DOHH2 (cell line): ENCODE results near the gene HHLA2.

Experiments used
- H3F3A ChIP-seq: fragments of 200-600 bp; sonication (generic), shearing (Covaris generic); 2 replicates; pipeline ENCODE4 v1.6.0; 2016; ENCODE audit warnings: antibody characterized with exemption, mild to moderate bottlenecking; ENCODE audit not compliant: control insufficient read depth, insufficient read depth
- H3K27ac ChIP-seq: fragments of 200-600 bp; sonication (generic); 2 replicates; pipeline ENCODE4 v1.5.1; 2014; ENCODE audit warnings: low read depth, mild to moderate bottlenecking, low read length, moderate library complexity
- H3K27me3 ChIP-seq: fragments of 200-600 bp; sonication (generic); 2 replicates; pipeline ENCODE4 v1.6.1; 2014; ENCODE audit warnings: mild to moderate bottlenecking, low read length, mixed read lengths; ENCODE audit not compliant: control insufficient read depth
- H3K36me3 ChIP-seq: fragments of 200-600 bp; sonication (generic); 2 replicates; pipeline ENCODE4 v1.6.1; 2014; ENCODE audit warnings: mild to moderate bottlenecking, low read length, moderate library complexity, mixed read lengths; ENCODE audit not compliant: control insufficient read depth
- H3K4me1 ChIP-seq: fragments of 200-600 bp; sonication (generic); 2 replicates; pipeline ENCODE4 v1.6.1; 2014; ENCODE audit warnings: mild to moderate bottlenecking, low read length, mixed read lengths; ENCODE audit not compliant: control insufficient read depth
- H3K4me2 ChIP-seq: fragments of 200-600 bp; sonication (generic); 2 replicates; pipeline ENCODE4 v1.6.0; 2014; ENCODE audit warnings: mild to moderate bottlenecking, low read length, moderate library complexity
- H3K4me3 ChIP-seq: fragments of 200-600 bp; sonication (generic); 2 replicates; pipeline ENCODE4 v1.5.1; 2014; ENCODE audit warnings: mild to moderate bottlenecking, low read length, mixed read lengths
- H3K79me2 ChIP-seq: fragments of 200-600 bp; sonication (generic); 2 replicates; pipeline ENCODE4 v1.6.1; 2014; ENCODE audit warnings: mild to moderate bottlenecking, low read length, mixed read lengths; ENCODE audit not compliant: control insufficient read depth
- H3K9me2 ChIP-seq: fragments of 200-600 bp; sonication (generic); replicated peaks from 2 replicates; pipeline ENCODE4 v1.6.1; 2014; ENCODE audit warnings: mild to moderate bottlenecking, low read length, mixed read lengths; ENCODE audit not compliant: control insufficient read depth
- H3K9me3 ChIP-seq: fragments of 200-600 bp; sonication (generic); 2 replicates; pipeline ENCODE4 v1.6.1; 2014; ENCODE audit warnings: antibody characterized with exemption, low read length, mixed read lengths; ENCODE audit not compliant: control insufficient read depth, insufficient read depth
- H4K20me1 ChIP-seq: fragments of 200-600 bp; sonication (generic); 2 replicates; pipeline ENCODE4 v1.6.0; 2014; ENCODE audit warnings: low read depth, mild to moderate bottlenecking, antibody characterized with exemption, low read length, moderate library complexity; ENCODE audit not compliant: control insufficient read depth, insufficient read depth
- CTCF ChIP-seq: fragments of 200-600 bp; sonication (generic); IDR thresholded peaks from one replicate; pipeline ENCODE4 v1.5.1; 2014; ENCODE audit warnings: antibody characterized with exemption, mild to moderate bottlenecking, low read depth, low read length; ENCODE audit not compliant: poor library complexity, severe bottlenecking
- EZH2phosphoT487 ChIP-seq: fragments of 200-600 bp; sonication (generic); IDR thresholded peaks from 2 replicates; pipeline ENCODE4 v1.6.1; 2017; ENCODE audit warnings: borderline replicate concordance, mild to moderate bottlenecking, antibody characterized with exemption, low read length, moderate library complexity, mixed read lengths

HHLA2 gene

DNA sequence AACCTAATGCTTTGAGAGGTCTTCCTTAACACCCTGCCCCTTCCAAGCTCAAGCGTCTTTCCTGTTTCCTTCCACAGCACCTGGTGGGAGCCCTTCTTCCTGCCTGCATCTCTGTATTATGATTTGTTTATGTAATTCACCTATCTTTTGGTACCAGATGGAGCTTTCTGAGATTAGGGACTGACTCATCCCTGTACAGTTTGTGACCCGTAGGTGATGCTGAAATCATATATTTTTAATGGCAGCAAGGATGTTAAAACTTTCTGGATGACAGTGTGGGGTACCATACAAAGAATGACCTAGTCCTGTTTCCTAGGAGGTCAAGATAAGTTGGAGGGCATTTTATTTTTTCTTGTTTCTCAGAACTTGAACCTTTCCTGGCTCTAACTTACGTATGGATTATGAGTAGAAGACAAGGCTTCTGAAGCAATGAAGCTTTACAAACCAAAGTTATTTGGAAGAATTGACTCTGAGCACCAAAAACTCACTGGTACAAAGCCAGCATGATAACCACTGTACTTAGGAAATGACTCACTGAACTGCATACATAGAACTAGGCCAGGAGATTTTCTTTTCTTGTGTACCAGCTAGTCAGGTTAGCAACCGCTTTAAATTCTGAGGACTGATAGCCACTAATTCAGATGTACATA, 46.6 kb downstream of the HHLA2 start:
- peaks cover 31% of the 10 kb centered on the region for H3K4me1 ChIP-seq
- H3F3A ChIP-seq: no peaks in the 10 kb centered on the region
- no peaks in the 10 kb centered on the region for H3K27me3 ChIP-seq
- no peak overlapping the region for H3K27ac ChIP-seq
- no peaks in the 10 kb centered on the region for H3K9me3 ChIP-seq
- no peaks in the 10 kb centered on the region; the same call in 1 of the 2 replicates for H3K9me2 ChIP-seq
- no peak overlapping the region for H3K4me3 ChIP-seq
- no peak overlapping the region for H3K4me2 ChIP-seq
- no peaks in the 10 kb centered on the region for H3K36me3 ChIP-seq
- no peaks in the 10 kb centered on the region for H4K20me1 ChIP-seq
- TF ChIP-seq CTCF (no peak), EZH2phosphoT487 (no peak)
- H3K79me2 ChIP-seq: no peaks in the 10 kb centered on the region

DNA sequence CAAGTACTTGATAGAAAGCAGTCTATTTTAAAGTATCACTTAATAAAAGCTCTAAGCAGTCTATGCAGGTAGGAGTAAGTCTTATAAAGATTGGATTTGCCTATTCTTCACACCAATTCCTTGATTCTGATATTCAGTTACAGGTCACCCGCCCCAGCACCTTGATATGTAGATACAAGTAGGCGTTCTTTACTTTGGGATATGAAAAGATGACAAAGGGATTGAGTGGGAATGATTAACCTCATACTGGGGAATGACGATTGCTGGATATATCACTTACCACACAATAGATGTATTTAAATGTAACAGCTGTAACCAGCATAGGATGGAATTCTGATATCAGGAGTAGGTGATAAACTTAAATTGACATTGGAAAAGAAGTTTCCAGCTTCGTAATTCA, 47.1 kb downstream of the HHLA2 start:
- no peaks in the 10 kb centered on the region for H3K79me2 ChIP-seq
- no peaks in the 10 kb centered on the region for H3K27me3 ChIP-seq
- H3K36me3 ChIP-seq: no peaks in the 10 kb centered on the region
- peaks cover 31% of the 10 kb centered on the region for H3K4me1 ChIP-seq
- H3K27ac ChIP-seq: no peak overlapping the region
- no peak overlapping the region for H3K4me3 ChIP-seq
- no peak for TF ChIP-seq EZH2phosphoT487
- TF ChIP-seq CTCF: no peak
- no peaks in the 10 kb centered on the region for H4K20me1 ChIP-seq
- H3K9me3 ChIP-seq: no peaks in the 10 kb centered on the region
- H3K9me2 ChIP-seq: no peaks in the 10 kb centered on the region; the same call in 1 of the 2 replicates
- H3K4me2 ChIP-seq: no peak overlapping the region
- H3F3A ChIP-seq: no peaks in the 10 kb centered on the region

DNA sequence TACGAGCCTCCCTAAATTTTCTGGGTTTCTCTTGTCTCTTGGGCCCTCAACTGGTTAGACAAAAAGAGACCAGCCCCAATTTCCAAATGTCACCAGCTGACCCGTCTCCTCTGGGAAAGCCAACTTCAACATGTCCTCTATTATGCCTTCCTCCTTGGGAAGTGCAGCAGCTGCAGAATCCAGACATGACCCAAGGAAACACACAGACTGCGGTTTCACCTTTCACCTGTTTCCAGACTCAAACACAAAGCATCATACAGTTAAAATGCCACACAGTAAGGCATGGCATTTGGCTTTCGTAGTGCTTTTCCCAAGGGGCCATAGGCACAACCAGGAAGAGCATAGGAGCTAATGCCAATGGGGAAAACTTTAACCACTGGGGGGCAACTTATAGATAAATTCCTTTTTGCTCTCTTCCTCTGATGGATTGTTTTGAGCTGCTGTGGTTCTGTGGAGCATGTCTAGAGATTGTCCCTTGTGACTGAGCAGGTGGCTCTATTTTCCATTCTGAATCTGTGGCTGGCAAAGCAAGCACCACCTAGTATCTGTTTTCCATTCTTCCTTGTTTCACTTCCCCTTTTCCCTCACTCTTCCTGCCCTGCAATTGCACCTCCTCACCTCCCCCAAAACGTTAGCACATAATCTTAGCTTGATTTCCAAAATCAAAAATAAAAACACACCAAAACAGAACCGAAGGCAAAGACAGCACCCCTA, 49.3 kb downstream of the HHLA2 start:
- H3K4me3 ChIP-seq: peak overlapping the region; percentile 56

More for the DNA sequence above, 49.3 kb downstream of the HHLA2 start:
- H3K9me2 ChIP-seq: no peaks in the 10 kb centered on the region; the same call in 1 of the 2 replicates
- peak; percentile 16 for TF ChIP-seq CTCF
- no peak for TF ChIP-seq EZH2phosphoT487
- H3K27me3 ChIP-seq: no peaks in the 10 kb centered on the region
- peaks cover 31% of the 10 kb centered on the region for H3K4me1 ChIP-seq
- H3K36me3 ChIP-seq: no peaks in the 10 kb centered on the region
- H3K4me2 ChIP-seq: peak overlapping the region; percentile 65
- H3F3A ChIP-seq: no peaks in the 10 kb centered on the region
- no peaks in the 10 kb centered on the region for H3K79me2 ChIP-seq
- H3K9me3 ChIP-seq: no peaks in the 10 kb centered on the region
- no peaks in the 10 kb centered on the region for H4K20me1 ChIP-seq
- H3K27ac ChIP-seq: peak overlapping the region; percentile 37
